Rectal smooth muscle tissue (tissue), 1 donor: Measurements from ENCODE around the gene CSNK1D.

Source experiments
- H3K27ac ChIP-seq: one replicate; pipeline ENCODE4 v1.7.0; 2013; ENCODE audit warnings: low read depth, low read length, inconsistent platforms
- H3K27me3 ChIP-seq: one replicate; pipeline ENCODE4 v1.7.0; 2013; ENCODE audit warnings: low read length; ENCODE audit not compliant: control insufficient read depth, insufficient read depth
- H3K36me3 ChIP-seq: one replicate; pipeline ENCODE4 v1.7.0; 2013; ENCODE audit warnings: low read length; ENCODE audit not compliant: control insufficient read depth, insufficient read depth
- H3K4me1 ChIP-seq: one replicate; pipeline ENCODE4 v1.7.0; 2013; ENCODE audit warnings: low read length; ENCODE audit not compliant: control insufficient read depth, insufficient read depth
- H3K4me3 ChIP-seq: one replicate; pipeline ENCODE4 v1.7.0; 2013; ENCODE audit warnings: low read length
- H3K9ac ChIP-seq: one replicate; pipeline ENCODE4 v1.7.0; 2013; ENCODE audit warnings: low read length

CSNK1D gene

DNA sequence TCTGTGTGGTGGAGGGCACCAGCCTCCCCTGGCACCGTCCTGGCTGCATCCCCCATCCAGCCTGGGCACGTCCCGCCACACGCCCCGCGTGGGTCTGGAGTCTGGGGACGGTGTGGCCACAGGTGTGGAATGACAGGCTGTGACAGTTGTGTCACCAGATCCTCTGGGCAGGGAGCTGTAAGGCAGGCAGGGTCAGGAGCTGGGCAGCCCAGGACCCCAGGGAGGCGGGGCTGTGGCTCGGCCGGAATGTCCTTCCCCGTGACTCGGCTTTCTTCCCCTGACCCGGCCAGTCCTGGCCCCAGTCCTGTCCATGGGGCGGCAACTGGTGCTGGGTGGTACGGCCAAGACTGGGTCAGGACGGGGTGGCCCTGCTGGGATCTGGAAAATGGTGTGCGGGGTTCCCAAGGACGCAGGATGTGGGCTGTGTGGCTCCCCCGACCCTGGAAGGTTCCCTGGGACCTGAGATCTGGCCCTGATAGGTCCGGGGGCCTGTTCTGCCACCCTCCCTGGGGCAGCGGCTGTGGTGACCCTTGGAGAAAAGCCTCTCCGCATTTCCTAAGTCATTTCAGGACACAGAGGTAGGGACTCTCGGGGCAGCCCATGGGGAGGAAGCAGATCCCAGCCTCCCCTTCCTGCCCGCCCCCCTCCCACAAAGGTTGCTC, 48.0 kb downstream of the CSNK1D start:
- Histone ChIP-seq H3K36me3 (no peaks in the 10 kb centered on the region), H3K27me3 (no peaks in the 10 kb centered on the region), H3K9ac (no peak overlapping the region), H3K4me3 (no peak overlapping the region), H3K27ac (no peak overlapping the region), H3K4me1 (peaks cover 3% of the 10 kb centered on the region)

DNA sequence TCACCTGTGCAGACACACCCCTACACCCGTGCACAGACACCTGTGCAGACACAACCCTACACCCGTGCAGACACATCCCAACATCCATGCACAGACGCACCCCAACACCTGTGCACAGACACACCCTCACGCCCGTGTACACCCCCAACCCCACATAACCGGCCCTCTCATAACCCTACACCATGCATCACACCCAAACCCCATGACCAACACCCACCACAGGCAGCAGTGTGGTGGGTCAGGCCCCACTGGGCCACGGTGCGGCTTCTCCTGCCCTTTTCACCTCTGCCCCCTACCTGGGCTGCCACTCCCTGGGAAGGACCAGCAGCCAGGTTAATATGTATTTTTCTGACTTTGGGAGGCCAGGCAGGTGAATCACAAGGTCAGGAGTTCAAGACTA, 48.8 kb downstream of the CSNK1D start:
- Histone ChIP-seq H3K27ac (no peak overlapping the region), H3K27me3 (no peaks in the 10 kb centered on the region), H3K4me3 (no peak overlapping the region), H3K36me3 (no peaks in the 10 kb centered on the region), H3K4me1 (no peaks in the 10 kb centered on the region), H3K9ac (no peak overlapping the region)

DNA sequence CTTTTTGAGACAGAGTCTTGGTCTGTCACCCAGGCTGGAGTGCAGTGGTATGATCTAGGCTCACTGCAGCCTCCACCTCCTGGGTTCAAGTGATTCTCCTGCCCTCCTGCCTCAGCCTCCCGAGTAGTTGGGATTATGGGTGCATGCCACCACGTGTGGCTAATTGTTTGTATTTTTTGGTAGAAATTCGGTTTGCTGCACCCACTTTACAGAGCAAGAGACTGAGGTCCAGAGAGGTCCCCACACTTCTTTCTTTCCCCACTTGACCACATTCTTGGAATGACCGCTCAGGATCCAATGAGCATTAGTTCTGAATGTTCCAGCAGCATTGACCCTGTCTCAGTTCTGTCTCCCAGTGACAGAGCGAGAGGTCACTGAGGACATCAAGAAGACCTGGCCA, 50.0 kb downstream of the CSNK1D start:
- H3K9ac ChIP-seq, result no peak overlapping the region
- no peak overlapping the region for H3K4me3 ChIP-seq

DNA sequence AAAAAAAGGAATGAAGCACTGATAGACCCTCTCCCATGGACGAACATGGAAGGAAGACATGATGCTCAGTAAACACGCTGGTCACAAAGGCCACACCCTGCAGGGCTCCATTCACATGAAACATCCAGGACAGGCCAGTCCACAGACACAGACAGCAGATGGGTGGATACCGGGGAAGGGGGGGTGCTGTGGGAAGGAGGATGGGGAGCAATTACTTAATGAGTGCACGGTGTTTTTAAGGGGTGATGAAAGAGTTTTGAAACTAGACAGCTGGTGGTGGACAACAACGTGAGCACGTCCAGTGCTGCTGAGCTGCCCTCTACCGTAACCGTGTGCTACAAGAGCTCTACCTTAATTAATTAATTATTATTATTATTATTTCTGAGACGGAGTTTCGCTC, 50.7 kb downstream of the CSNK1D start:
- Histone ChIP-seq H3K36me3 (no peaks in the 10 kb centered on the region), H3K4me1 (no peaks in the 10 kb centered on the region), H3K4me3 (no peak overlapping the region), H3K27ac (no peak overlapping the region), H3K27me3 (no peaks in the 10 kb centered on the region), H3K9ac (no peak overlapping the region)

More for the DNA sequence above, 50.0 kb downstream of the CSNK1D start:
- no peaks in the 10 kb centered on the region for H3K27me3 ChIP-seq
- H3K4me1 ChIP-seq, result no peaks in the 10 kb centered on the region
- H3K36me3 ChIP-seq, result no peaks in the 10 kb centered on the region
- H3K27ac ChIP-seq, result no peak overlapping the region

DNA sequence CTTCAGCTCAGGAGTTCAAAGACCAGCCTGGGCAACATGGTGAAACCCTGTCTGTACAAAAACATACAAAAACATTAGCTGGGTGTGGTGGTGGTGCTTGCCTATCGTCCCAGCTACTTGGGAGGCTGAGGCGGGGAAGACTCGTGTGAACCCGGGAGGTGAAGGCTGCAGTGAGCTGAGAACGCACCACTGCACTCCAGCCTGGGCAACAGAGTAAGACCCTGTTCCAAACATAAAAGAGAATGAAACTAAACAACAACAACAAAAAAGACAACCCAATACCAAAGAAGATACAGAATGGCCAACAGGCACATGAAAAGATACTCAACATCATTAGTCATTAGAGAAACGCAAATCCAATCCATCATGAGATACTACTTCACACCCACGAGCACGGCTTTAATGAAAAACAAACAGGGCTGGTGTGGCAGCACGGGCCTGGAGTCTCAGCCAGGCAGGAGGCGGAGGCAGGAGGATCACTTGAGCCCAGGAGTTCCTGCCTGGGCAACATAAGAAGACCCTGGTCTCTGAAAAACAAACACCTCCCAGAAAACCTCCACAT, 52.1 kb downstream of the CSNK1D start:
- no peak overlapping the region for H3K9ac ChIP-seq
- no peaks in the 10 kb centered on the region for H3K27me3 ChIP-seq
- H3K4me3 ChIP-seq, result no peak overlapping the region
- no peaks in the 10 kb centered on the region for H3K4me1 ChIP-seq
- H3K27ac ChIP-seq, result no peak overlapping the region
- no peaks in the 10 kb centered on the region for H3K36me3 ChIP-seq

DNA sequence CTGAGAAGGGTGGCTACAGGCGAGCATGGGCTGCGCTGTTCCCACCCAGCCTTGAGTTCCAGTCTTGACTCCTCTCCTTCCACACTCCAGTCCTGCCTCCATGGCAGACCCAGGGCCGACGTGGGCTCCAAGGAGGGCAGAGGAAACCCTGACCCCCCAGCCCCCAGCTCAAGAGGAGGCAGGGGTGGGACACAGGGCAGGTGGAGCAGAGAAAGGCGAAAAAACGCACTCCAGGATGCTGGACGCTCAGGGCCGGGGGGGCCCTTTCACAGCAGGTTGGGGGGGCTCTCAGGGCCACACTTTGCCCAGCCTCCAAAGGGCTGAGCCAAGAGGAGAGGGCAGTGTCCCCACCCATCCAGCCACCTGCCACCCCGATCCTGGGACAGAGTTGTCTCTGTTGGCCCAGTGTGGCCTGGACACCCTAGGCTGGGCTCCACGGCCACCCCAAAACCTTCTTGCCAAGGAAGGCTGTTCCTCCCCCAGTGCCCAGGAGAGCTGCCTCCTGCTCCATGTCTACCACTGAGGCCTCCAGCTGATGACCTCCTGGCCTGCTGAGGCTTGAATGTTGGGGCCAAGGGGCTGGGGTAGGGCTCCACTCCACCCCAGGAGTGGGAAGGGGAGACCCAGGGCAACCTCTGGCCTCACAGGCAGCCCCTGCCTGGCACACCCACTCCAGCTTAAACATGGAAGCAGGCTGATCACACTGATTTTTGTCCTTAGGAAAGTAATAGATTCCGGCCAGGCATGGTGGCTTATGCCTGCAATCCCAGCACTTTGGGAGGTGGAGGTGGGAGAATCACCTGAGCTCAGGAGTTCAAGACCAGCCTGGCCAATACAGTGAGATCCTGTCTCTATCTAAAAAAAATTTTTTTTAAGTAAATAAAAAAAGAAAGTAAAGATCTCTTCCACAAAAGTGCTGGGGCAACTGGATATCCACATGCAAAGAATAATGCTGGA, 53.5 kb downstream of the CSNK1D start:
- no peak overlapping the region for H3K4me3 ChIP-seq
- no peaks in the 10 kb centered on the region for H3K27me3 ChIP-seq
- no peaks in the 10 kb centered on the region for H3K4me1 ChIP-seq
- no peak overlapping the region for H3K9ac ChIP-seq
- H3K27ac ChIP-seq, result no peak overlapping the region
- H3K36me3 ChIP-seq, result no peaks in the 10 kb centered on the region

DNA sequence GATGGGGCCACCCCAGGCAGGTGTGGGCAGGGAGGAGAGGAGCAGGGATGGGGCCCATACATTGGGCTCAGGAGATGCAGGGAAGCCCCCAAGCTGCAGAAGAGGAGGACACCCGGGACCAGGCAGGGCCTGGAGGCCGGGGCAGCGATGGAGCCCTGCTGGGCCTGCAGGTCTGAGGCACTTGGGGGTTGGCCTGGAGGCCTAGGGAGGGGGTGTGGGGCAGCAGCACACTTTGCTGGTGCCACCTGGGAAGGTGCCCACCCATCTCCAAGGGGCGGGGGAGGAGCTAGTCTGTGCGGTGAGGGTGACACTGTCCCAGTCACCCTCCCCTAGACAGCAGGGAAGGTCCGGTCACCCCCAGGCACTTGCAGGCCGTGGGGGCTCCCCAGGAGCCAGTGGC, 54.4 kb downstream of the CSNK1D start:
- Histone ChIP-seq H3K27me3 (no peaks in the 10 kb centered on the region), H3K9ac (no peak overlapping the region), H3K36me3 (no peaks in the 10 kb centered on the region), H3K4me1 (no peaks in the 10 kb centered on the region), H3K27ac (no peak overlapping the region), H3K4me3 (no peak overlapping the region)

DNA sequence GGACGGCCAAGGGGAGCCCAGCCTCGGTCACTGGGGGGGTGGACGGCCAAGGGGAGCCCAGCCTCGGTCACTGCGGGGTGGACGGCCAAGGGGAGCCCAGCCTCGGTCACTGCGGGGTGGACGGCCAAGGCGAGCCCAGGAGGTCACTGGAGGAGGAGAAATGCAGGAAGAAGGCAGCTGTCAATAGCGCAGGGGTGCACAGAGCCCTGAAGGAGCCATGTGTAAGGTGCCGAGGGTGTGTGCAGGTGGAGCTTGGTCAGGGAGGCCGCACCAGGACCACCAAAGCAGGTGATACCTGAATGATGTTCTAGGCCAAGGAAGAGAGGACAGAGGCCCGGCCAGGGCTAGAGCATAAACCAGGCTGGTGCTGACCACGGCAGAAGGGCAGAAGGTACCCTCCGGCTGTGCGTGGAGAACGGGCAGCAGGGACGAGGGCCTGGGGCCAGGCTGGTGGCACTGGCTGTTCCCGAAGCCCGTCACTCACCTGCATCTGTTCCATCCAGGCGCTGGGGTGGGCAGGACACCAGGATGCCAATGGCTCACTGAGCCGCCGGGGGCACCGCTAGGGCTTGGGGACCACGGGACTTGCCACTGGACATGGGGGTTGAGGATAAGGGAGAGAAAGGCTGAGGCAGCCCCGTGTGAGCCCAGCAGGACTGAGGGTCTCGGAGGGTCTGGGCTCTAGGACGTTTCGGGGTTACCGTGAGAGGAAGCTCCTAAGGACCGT, 55.0 kb downstream of the CSNK1D start:
- no peak overlapping the region for H3K27ac ChIP-seq
- no peaks in the 10 kb centered on the region for H3K27me3 ChIP-seq
- H3K36me3 ChIP-seq, result no peaks in the 10 kb centered on the region
- no peak overlapping the region for H3K9ac ChIP-seq
- H3K4me1 ChIP-seq, result no peaks in the 10 kb centered on the region
- no peak overlapping the region for H3K4me3 ChIP-seq

DNA sequence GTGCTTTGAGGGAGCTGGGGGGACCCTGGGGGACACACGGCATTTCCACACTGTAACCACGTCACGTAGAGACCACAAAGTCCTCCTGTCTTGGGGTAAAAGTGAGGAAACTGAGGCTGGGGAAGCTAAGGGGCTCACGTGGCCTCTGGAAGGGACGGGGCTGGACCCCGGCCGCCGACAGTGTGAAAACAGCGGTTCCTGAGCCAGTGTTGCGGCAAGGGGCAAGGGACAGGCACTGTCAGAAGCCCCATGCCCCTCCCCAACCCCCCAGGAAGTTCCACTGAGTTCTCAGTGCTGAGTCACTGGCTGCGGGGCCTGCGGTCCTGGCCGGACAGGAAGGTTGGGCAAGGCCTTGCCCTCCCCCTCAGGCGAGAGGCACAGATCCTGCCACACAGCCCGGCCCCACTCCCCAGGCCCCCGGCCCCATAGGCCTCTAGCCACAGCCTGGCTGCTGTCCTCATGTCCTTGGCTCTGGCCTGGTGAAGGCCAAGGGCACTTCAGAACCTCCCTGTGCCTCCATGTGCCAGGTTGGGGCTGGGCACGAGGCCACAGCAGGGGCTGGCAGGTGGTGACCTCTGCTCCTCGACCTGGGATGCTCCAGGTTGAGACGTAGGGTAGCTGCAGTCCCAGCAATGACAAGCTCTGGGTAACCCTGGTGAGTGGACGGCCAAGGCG, 55.8 kb downstream of the CSNK1D start:
- Histone ChIP-seq H3K9ac (no peak overlapping the region), H3K27ac (peak overlapping the region; percentile 55), H3K4me3 (no peak overlapping the region), H3K27me3 (no peaks in the 10 kb centered on the region), H3K36me3 (no peaks in the 10 kb centered on the region), H3K4me1 (no peaks in the 10 kb centered on the region)

DNA sequence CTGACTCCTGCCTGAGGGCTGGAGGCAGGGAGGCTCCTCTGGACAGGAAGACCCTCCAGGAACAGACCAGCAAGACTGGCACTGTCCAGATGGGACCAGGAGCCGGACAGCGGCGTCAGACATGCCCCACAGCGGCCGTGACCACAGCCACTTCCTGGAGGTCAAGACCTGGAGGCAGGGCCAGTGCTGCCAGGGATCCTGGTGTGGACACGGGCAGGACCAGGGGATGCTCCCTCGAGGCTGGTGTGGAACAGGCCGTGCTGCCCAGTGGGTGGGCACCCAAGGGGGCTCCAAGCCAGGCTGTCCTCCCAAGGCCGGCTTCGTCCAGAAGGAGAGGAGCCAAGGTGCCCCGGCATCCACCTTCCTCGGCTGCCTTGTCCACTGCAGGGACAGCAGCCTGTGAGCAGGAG, 56.4 kb downstream of the CSNK1D start:
- Histone ChIP-seq H3K36me3 (no peaks in the 10 kb centered on the region), H3K27ac (peak overlapping the region; percentile 55), H3K4me3 (no peak overlapping the region), H3K27me3 (no peaks in the 10 kb centered on the region), H3K9ac (no peak overlapping the region), H3K4me1 (no peaks in the 10 kb centered on the region)

DNA sequence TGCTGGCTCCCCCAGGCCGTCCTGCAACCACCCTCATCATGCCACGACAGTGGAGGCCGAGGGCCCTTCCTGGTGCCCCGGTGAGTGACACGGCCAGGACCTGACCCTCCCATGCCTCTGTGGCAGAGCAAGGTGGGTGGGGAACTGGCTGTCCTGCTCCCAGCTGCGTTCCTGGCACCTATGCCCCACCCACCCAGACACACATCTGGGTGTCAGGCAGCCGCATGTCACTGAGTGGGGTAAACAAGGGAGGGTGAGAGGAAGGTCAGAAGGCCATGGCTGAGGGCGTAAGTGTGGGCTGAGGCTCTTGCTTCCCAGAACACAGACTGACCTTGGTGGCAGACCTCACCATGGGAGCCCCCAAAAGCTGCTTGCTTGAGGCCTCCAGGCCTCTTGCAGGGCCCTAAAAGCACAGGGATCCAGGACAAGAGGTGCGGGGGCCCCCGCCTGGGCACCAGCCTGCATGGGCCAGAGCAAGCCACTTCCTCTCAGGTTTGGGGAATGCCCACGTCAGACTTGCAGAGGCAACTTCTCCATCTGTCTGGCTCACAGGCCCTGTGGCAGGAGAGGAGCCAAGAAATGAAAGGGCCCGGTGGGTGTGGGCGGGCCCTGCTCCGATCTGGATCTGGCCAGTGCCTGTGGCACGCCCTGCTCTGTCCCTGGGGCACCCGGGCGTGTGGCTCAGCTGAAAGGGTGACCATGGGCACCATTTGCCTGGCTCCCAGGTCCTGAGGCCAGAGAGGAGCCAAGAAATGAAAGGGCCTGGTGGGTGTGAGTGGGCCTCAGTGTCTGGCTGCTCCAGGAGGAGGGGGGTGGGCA, 57.0 kb downstream of the CSNK1D start:
- Histone ChIP-seq H3K36me3 (no peaks in the 10 kb centered on the region), H3K4me1 (peaks cover 5% of the 10 kb centered on the region), H3K9ac (no peak overlapping the region), H3K4me3 (peak overlapping the region; percentile 33), H3K27me3 (no peaks in the 10 kb centered on the region), H3K27ac (peak overlapping the region; percentile 55)
